A549 (cell line): ENCODE results near the gene DCP2. TPM values are rescaled to one million over a fixed set of nuclear protein-coding genes. Genes with fewer than 3 reads are reported as not detected.

ENCODE experiments used
- ATAC-seq, 2 experiments: fragments of 200-7000 bp in 1 of 2; fragments of >200 bp in 1 of 2; cut with Nextera tagmentation in 1 of 2; cut with Tn5 transposase in 1 of 2; 3 replicates each; pipeline versions ENCODE4 v1.8.0 to v1.9.1; 2018 to 2020; ENCODE audit warnings: mild to moderate bottlenecking in 1 of 2, moderate library complexity in 1 of 2
- CTCF ChIA-PET: fragments of 300-600 bp; sonication (Branson Sonifier 250); formaldehyde crosslinking; extraction: SDS; loops from one replicate; lab custom pipeline; 2021; ENCODE audit warnings: antibody characterized with exemption, inconsistent platforms; lab: Yijun Ruan, JAX
- POLR2A ChIA-PET: fragments of 350-600 bp; formaldehyde crosslinking; extraction: SDS; loops from one replicate; lab custom pipeline; 2021; ENCODE audit warnings: antibody characterized with exemption, inconsistent platforms; lab: Yijun Ruan, JAX
- DNase-seq, 2 experiments: peaks; one replicate each; pipeline versions ENCODE4 v3.0.0 to v3.0.0-alpha.2; 2011 to 2016; ENCODE audit warnings: low read depth in 1 of 2, low spot score in 1 of 2
- FAIRE-seq: peaks from 2 replicates; lab custom pipeline; 2011; peaks lifted over from hg19 to GRCh38; lab: Jason Lieb, UNC
- H3K27ac ChIP-seq, 2 experiments: fragments of >200 bp; sonication (Bioruptor Twin); formaldehyde crosslinking; 3 replicates each; pipeline ENCODE4 v1.5.1; 2016 to 2017
- H3K4me1 ChIP-seq: fragments of >200 bp; sonication (Bioruptor Twin); formaldehyde crosslinking; 3 replicates; pipeline ENCODE4 v1.6.1; 2016
- H3K4me2 ChIP-seq: fragments of >200 bp; sonication (Bioruptor Twin); formaldehyde crosslinking; 3 replicates; pipeline ENCODE4 v1.6.1; 2016
- H3K4me3 ChIP-seq: fragments of >200 bp; sonication (Bioruptor Twin); formaldehyde crosslinking; 3 replicates; pipeline ENCODE4 v1.5.1; 2016
- H3K9me3 ChIP-seq: fragments of >200 bp; sonication (Bioruptor Twin); formaldehyde crosslinking; 3 replicates; pipeline ENCODE4 v1.6.1; 2016
- BHLHE40 ChIP-seq: IDR thresholded peaks from 2 replicates; pipeline ENCODE4 v1.6.1; 2012; ENCODE audit warnings: low read depth, low read length, inconsistent platforms
- CBX2 ChIP-seq: fragments of 200-600 bp; sonication (generic); IDR thresholded peaks from 2 replicates; pipeline ENCODE4 v1.6.1; 2016; ENCODE audit warnings: low read depth, mild to moderate bottlenecking, borderline replicate concordance
- CEBPB ChIP-seq, 2 experiments: fragments of >200 bp in 1 of 2; sonication (Bioruptor Twin) in 1 of 2; formaldehyde crosslinking in 1 of 2; IDR thresholded peaks; 2 replicates each; pipeline ENCODE4 v1.6.1; 2012 to 2016
- CHD4 ChIP-seq: fragments of 200-600 bp; sonication (generic); IDR thresholded peaks from 2 replicates; pipeline ENCODE4 v1.6.1; 2016; ENCODE audit warnings: antibody characterized with exemption, mild to moderate bottlenecking, borderline replicate concordance
- EHF ChIP-seq: fragments of 250-450 bp; sonication (Bioruptor Pico); IDR thresholded peaks from 2 replicates; pipeline ENCODE4 v1.5.0; 2020; ENCODE audit warnings: mild to moderate bottlenecking
- EHMT2 ChIP-seq: fragments of 200-600 bp; sonication (generic); IDR thresholded peaks from 2 replicates; pipeline ENCODE4 v1.6.1; 2016; ENCODE audit warnings: antibody characterized with exemption, low read depth, mild to moderate bottlenecking, moderate library complexity
- EP300 ChIP-seq, 2 experiments: fragments of >200 bp; sonication (Bioruptor Twin); formaldehyde crosslinking; IDR thresholded peaks; 2 replicates in 1 of 2; 3 replicates in 1 of 2; pipeline ENCODE4 v1.6.1; 2016 to 2017
- FOSB ChIP-seq: fragments of 250-450 bp; sonication (Bioruptor Pico); IDR thresholded peaks from 2 replicates; pipeline ENCODE4 v1.5.0; 2020; ENCODE audit warnings: mild to moderate bottlenecking, moderate library complexity
- FOXS1 ChIP-seq: fragments of 250-450 bp; sonication (Bioruptor Pico); IDR thresholded peaks from 2 replicates; pipeline ENCODE4 v1.5.0; 2020; ENCODE audit warnings: mild to moderate bottlenecking, moderate library complexity
- GATA3 ChIP-seq: IDR thresholded peaks from 2 replicates; pipeline ENCODE4 v1.6.1; 2012; ENCODE audit warnings: borderline replicate concordance
- HDAC2 ChIP-seq: fragments of 200-600 bp; sonication (generic); IDR thresholded peaks from 2 replicates; pipeline ENCODE4 v1.6.1; 2016
- HEYL ChIP-seq: fragments of 250-450 bp; sonication (Bioruptor Pico); IDR thresholded peaks from 2 replicates; pipeline ENCODE4 v1.8.0; 2021; ENCODE audit warnings: mild to moderate bottlenecking, moderate library complexity
- HMGXB4 ChIP-seq: fragments of 250-450 bp; sonication (Bioruptor Pico); IDR thresholded peaks from 2 replicates; pipeline ENCODE4 v1.5.0; 2021; ENCODE audit warnings: mild to moderate bottlenecking, moderate library complexity, borderline replicate concordance
- HOXB5 ChIP-seq: fragments of 250-450 bp; sonication (Bioruptor Pico); IDR thresholded peaks from 2 replicates; pipeline ENCODE4 v1.5.0; 2020; ENCODE audit warnings: mild to moderate bottlenecking, moderate library complexity
- JUN ChIP-seq, 2 experiments: fragments of >200 bp; sonication (Bioruptor Twin); formaldehyde crosslinking; IDR thresholded peaks; 2 replicates in 1 of 2; 3 replicates in 1 of 2; pipeline ENCODE4 v1.6.1; 2016 to 2017
- JUNB ChIP-seq: fragments of >200 bp; sonication (Bioruptor Twin); formaldehyde crosslinking; IDR thresholded peaks from 2 replicates; pipeline ENCODE4 v1.6.1; 2016
- MYC ChIP-seq: IDR thresholded peaks from 2 replicates; pipeline ENCODE4 v1.6.1; 2012; ENCODE audit warnings: mild to moderate bottlenecking, inconsistent platforms, low read length, improper control_type of control experiment, borderline replicate concordance
- NR3C1 ChIP-seq: fragments of >200 bp; sonication (Bioruptor Twin); formaldehyde crosslinking; IDR thresholded peaks from 3 replicates; pipeline ENCODE4 v1.6.1; 2017
- RCOR1 ChIP-seq: fragments of 150-350 bp; IDR thresholded peaks from 2 replicates; pipeline ENCODE4 v1.6.1; 2014; ENCODE audit warnings: antibody characterized with exemption, low read length, low read depth
- TP53 ChIP-seq: fragments of 250-450 bp; sonication (Bioruptor Pico); IDR thresholded peaks from 2 replicates; pipeline ENCODE4 v1.5.0; 2021; ENCODE audit warnings: mild to moderate bottlenecking, moderate library complexity
- ZC3H11A ChIP-seq: fragments of 450-650 bp; IDR thresholded peaks from 2 replicates; pipeline ENCODE4 v1.6.1; 2014; ENCODE audit warnings: antibody characterized with exemption, mild to moderate bottlenecking
- ZFP36 ChIP-seq: fragments of 450-650 bp; IDR thresholded peaks from 2 replicates; pipeline ENCODE4 v1.6.1; 2014; ENCODE audit warnings: borderline replicate concordance; ENCODE audit not compliant: partially characterized antibody
- ZNF302 ChIP-seq: fragments of 250-450 bp; sonication (Bioruptor Pico); IDR thresholded peaks from 2 replicates; pipeline ENCODE4 v1.9.0; 2021; ENCODE audit warnings: inconsistent platforms, mild to moderate bottlenecking, moderate library complexity
- ZSCAN20 ChIP-seq: fragments of 250-450 bp; sonication (Bioruptor Pico); IDR thresholded peaks from 2 replicates; pipeline ENCODE4 v1.8.0; 2022; ENCODE audit warnings: mild to moderate bottlenecking, moderate library complexity
- WGBS: methylation state at CpG from one replicate; pipeline ENCODE4 v1.1.6; 2017; ENCODE audit errors: missing lambda C conversion rate; 5-methylcytosine and 5-hydroxymethylcytosine counted together
- polyA plus RNA-seq, 4 experiments: library from polyadenylated mRNA; depleted of rRNA in 3 of 4; stranded (reverse); fragments of >200 nt; fragmentation: RNase III in 1 of 4; extraction: RNeasy Plus Mini Kit Qiagen cat#74134 plus additional on column Dnase treatment in 1 of 4; gene quantifications; 2 replicates in 3 of 4; 3 replicates in 1 of 4; pipeline ENCODE4 v1.2.3, GENCODE V29; 2011 to 2017
- TF ChIP-seq, protein P1 (sequence below): IDR thresholded peaks from 2 replicates; pipeline ENCODE4 v1.6.1; 2012
- TF ChIP-seq, protein P2 (sequence below): fragments of >200 bp; sonication (Bioruptor Twin); formaldehyde crosslinking; IDR thresholded peaks from 3 replicates; pipeline ENCODE4 v1.6.1; 2016
- TF ChIP-seq, protein P3 (sequence below): IDR thresholded peaks from 2 replicates; pipeline ENCODE4 v1.6.1; 2012; ENCODE audit warnings: low read depth, borderline replicate concordance

The DCP2 gene
- polyA plus RNA-seq, 2 of the 4 experiments (the other 2 are of a cell fraction): 7.2 to 16.1 TPM

DNA sequence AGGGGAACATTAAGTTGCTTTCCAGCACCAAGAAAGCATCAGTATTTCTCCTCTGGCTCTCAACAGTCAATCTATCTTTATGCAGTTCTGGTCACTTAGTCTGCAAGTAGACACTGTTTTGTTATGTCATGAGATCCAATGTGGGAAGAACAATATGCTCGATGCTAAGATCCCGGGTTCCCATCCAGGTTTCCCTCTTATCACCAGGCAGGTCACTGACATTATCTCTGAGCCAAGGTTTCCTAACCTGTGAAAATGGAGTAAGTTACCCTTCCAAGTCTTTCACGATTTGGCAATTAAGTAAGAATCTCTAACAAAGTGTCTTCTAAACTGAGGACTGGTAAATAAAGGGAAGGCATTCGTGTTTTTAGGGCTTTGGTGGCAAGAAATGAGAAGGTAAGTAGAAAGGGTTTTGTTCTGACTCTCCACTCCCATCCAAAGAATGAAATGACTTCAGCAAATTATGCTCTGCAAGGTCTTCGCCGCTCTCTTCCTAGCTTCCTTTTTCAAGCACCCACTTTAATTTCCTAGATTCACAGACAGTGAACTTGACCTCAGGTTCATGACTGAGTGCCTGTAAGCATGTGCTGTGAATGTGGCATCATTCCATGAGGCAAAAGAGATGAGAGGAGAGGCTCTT is 86.4 kb downstream of the DCP2 start:
- CTCF ChIA-PET: no interaction called here
- FAIRE-seq: no peak

DNA sequence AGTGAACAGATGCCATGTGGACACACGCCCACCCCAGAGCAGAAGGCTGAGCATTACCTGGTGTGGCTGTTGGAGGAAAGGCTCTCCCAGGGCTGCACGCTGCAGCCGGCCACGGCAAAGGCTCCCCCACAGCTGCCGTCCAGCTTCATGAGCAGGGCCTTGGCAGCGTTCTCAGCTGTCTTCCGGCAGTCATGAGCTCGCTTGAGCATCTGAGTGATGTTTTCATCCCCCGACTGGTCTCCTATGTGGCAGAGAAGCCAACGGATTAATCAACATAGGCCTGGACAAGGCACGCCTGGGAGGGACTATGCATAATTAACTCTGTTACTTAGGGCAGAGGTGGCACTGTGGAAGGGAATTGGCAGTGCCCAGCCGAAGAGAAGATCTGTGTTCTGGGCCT is 87.3 kb downstream of the DCP2 start:
- ChIA-PET CTCF (no interaction called here), POLR2A (no interaction called here)
- no peak overlapping the region for H3K4me2 ChIP-seq
- H3K9me3 ChIP-seq: no peaks in the 10 kb centered on the region
- WGBS: 51% methylated on average over 9 of the region's 12 CpGs
- H3K27ac ChIP-seq: no peak overlapping the region
- H3K4me3 ChIP-seq: no peak overlapping the region
- FAIRE-seq: no peak
- H3K4me1 ChIP-seq: no peaks in the 10 kb centered on the region
- no peak for ATAC-seq
- no peak for DNase-seq
- TF ChIP-seq RCOR1: no peak
- no peak for TF ChIP-seq TP53 (CRISPR knock-in tag)

More for the DNA sequence above, 86.4 kb downstream of the DCP2 start:
- 51% methylated on average over 6 of the region's 6 CpGs for WGBS
- Histone ChIP-seq H3K4me1 (no peaks in the 10 kb centered on the region), H3K4me2 (no peak overlapping the region), H3K9me3 (no peaks in the 10 kb centered on the region), H3K27ac (no peak overlapping the region), H3K4me3 (no peak overlapping the region)
- no peak for TF ChIP-seq ZNF302 (CRISPR knock-in tag)
- POLR2A ChIA-PET: no interaction called here
- ATAC-seq: no peak
- DNase-seq: no peak

DNA sequence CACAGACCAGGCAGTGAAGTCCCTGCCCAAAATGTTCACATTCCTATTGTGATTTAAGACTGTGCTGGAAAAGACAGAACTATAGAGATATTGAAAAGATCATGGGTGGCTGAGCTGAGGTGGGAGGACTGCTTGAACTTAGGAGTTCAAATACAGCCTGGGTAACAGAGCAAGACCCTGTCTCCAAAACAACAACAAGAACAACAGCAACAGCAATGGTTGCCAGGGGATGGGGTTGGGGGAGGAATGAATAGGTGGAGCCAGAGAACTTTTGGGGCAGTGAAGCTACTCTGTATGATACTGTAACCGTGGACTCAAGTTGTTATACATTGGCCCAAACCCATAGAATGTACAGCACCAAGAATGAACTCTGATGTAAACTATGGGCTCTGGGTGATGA is 88.2 kb downstream of the DCP2 start:
- Histone ChIP-seq H3K4me3 (no peak overlapping the region), H3K9me3 (no peaks in the 10 kb centered on the region), H3K4me2 (no peak overlapping the region), H3K27ac (no peak overlapping the region)
- DNase-seq (no peak), ATAC-seq (no peak)
- 71% methylated on average over 1 of the region's 1 CpG for WGBS
- POLR2A ChIA-PET: no interaction called here
- CTCF ChIA-PET: no interaction called here
- no peak for TF ChIP-seq FOXS1
- TF ChIP-seq BHLHE40: no peak
- TF ChIP-seq CBX2: no peak
- TF ChIP-seq MYC: no peak
- TF ChIP-seq EHF: no peak
- no peak for TF ChIP-seq FOSB (CRISPR knock-in tag)
- TF ChIP-seq CHD4: no peak
- no peak for TF ChIP-seq ZFP36
- TF ChIP-seq HEYL: no peak
- TF ChIP-seq CEBPB (IDR thresholded peaks at IDR 0.05): no peak
- no peak for TF ChIP-seq HOXB5 (CRISPR knock-in tag)
- TF ChIP-seq, protein P1, sequence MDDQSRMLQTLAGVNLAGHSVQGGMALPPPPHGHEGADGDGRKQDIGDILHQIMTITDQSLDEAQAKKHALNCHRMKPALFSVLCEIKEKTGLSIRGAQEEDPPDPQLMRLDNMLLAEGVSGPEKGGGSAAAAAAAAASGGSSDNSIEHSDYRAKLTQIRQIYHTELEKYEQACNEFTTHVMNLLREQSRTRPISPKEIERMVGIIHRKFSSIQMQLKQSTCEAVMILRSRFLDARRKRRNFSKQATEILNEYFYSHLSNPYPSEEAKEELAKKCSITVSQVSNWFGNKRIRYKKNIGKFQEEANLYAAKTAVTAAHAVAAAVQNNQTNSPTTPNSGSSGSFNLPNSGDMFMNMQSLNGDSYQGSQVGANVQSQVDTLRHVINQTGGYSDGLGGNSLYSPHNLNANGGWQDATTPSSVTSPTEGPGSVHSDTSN: no peak
- TF ChIP-seq ZSCAN20 (CRISPR knock-in tag): no peak
- TF ChIP-seq NR3C1: no peak
- TF ChIP-seq, protein P2, sequence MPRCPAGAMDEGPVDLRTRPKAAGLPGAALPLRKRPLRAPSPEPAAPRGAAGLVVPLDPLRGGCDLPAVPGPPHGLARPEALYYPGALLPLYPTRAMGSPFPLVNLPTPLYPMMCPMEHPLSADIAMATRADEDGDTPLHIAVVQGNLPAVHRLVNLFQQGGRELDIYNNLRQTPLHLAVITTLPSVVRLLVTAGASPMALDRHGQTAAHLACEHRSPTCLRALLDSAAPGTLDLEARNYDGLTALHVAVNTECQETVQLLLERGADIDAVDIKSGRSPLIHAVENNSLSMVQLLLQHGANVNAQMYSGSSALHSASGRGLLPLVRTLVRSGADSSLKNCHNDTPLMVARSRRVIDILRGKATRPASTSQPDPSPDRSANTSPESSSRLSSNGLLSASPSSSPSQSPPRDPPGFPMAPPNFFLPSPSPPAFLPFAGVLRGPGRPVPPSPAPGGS: no peak
- TF ChIP-seq, all 56 proteins: peak for 0
- FAIRE-seq: no peak
- no peaks in the 10 kb centered on the region for H3K4me1 ChIP-seq

- TF ChIP-seq FOXS1 (no peak), JUN (IDR thresholded peaks at IDR 0.05) (no peak), EP300 (IDR thresholded peaks at IDR 0.05) (no peak), ZC3H11A (no peak), GATA3 (no peak), JUNB (no peak), ZSCAN20 (CRISPR knock-in tag) (no peak), HDAC2 (no peak), EHMT2 (no peak), HMGXB4 (CRISPR knock-in tag) (no peak), NR3C1 (no peak), MYC (no peak)
- TF ChIP-seq, protein P3, sequence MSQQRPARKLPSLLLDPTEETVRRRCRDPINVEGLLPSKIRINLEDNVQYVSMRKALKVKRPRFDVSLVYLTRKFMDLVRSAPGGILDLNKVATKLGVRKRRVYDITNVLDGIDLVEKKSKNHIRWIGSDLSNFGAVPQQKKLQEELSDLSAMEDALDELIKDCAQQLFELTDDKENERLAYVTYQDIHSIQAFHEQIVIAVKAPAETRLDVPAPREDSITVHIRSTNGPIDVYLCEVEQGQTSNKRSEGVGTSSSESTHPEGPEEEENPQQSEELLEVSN: no peak
- TF ChIP-seq, all 56 proteins: peak for 0
- Histone ChIP-seq H3K4me3 (no peak overlapping the region), H3K9me3 (no peaks in the 10 kb centered on the region), H3K4me1 (no peaks in the 10 kb centered on the region), H3K4me2 (no peak overlapping the region), H3K27ac (no peak overlapping the region)
- CTCF ChIA-PET: no interaction called here
- POLR2A ChIA-PET: no interaction called here
- ATAC-seq (0 out of 6 replicates have a peak, but pooled peaks of 1 of the 2 experiments have one; percentile 31), DNase-seq (no peak), FAIRE-seq (no peak)
- WGBS: 79% methylated on average over 2 of the region's 2 CpGs
Measured at GRCh38 chr5:113065626-113066025, 89.0 kb downstream of the DCP2 start.
